C4-2B (cell line): Measurements from ENCODE around the gene ACP2.
A peak's percentile ranks its signal among the peaks of the same experiment; 100 is the strongest.

Source experiments
- H3K27ac ChIP-seq: fragments of 450-650 bp; 2 replicates; pipeline ENCODE4 v1.5.1; 2017
- CTCF ChIP-seq: fragments of 450-650 bp; conservative IDR thresholded peaks from 2 replicates; pipeline ENCODE4 v1.5.1; 2017; ENCODE audit warnings: mild to moderate bottlenecking
- ZFX ChIP-seq: fragments of 450-650 bp; IDR thresholded peaks from 2 replicates; pipeline ENCODE4 v1.6.1; 2017

Gene ACP2

DNA sequence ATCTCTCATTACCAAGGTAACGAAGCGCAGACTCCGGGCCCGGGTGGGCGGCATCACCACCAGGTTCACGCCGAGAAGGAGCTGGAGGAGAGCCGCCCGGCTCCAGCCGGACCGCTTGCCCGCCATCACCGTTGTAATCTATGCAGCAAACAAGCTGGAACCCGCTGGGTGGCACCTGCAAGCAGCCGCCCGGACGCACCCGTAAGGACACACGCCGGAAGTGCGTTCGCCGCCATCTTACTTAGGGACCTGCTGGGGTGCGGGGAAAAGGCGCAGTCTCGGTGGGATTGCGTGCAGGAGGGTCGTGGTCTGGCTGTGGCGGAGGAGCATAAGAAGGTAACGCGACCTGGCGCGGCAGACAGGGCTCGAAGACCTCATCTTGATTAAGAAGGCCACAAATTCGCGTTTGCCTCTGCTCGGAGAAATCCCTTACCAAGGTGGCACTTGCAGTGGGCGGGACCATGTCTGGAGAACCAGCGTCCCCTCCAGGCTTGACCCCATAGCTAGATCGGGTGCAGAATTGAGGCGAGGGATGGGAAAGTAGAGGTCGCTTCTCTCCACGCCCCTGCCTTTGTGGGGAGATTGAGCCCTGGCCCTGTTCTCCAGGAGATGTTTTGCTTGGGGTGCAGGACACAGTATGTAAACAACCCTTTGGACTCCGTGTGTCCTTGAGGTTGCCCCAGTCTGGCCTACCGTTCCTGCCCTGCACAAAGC lies at the start of gene ACP2:
Gene ACP2, minus strand, starts transcription at position 151 of the 714 bp plus-strand sequence. Its CDS starts 25 bp downstream, at position 126.
- no peak for TF ChIP-seq CTCF
- no peak for TF ChIP-seq ZFX
- peak within 1 kb of the TSS; percentile 91 for H3K27ac ChIP-seq

DNA sequence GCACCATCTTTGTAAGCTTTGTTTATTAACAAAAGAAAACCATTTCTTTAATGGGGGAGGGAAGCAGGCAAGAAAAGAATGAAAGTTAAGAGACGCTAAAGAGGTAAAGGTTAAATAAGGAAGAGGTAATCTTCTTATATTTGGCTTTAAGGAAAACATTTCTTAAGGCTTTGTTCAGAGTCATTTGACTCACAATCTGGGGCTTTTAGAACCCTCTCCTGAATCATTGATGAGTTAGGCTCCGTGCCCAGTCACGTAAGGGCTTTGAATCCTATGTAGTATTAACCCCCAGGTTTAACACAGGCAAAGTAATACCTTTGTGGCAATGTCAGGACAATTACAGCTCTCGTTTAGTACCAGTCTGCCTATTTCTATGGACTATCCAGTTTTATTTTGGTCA lies 47.4 kb upstream of the ACP2 start:
- no peak for TF ChIP-seq ZFX
- TF ChIP-seq CTCF = no peak
- no peak overlapping the region for H3K27ac ChIP-seq

DNA sequence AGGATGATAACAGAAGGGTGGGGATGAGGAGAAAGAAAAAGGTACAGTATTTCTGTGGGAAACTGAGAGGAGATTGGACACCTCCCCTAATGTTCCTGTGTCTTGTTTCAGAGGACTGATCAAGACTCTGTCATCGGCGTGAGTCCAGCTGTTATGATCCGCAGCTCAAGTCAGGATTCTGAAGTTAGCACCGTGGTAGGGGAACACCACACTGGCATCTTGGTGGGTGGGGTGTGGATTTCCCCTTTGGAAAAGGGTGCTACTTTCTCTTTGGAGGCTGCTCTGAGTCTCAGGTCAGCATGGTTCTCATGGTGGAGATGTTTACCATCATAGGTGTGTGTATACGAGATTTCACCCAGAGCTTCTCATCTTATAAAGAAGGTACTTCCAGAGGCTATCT lies 46.8 kb upstream of the ACP2 start:
- TF ChIP-seq ZFX (no peak), CTCF (no peak)

GRCh38 chr11:47289856-47290255 lies 41.2 kb upstream of the ACP2 start:
- H3K27ac ChIP-seq = no peak overlapping the region

More for the DNA sequence above, 46.8 kb upstream of the ACP2 start:
- H3K27ac ChIP-seq = no peak overlapping the region

GRCh38 chr11:47288066-47288465 lies 39.5 kb upstream of the ACP2 start:
- TF ChIP-seq ZFX (no peak), CTCF (no peak)

More at GRCh38 chr11:47289856-47290255, 41.2 kb upstream of the ACP2 start:
- TF ChIP-seq CTCF = no peak
- no peak for TF ChIP-seq ZFX

DNA sequence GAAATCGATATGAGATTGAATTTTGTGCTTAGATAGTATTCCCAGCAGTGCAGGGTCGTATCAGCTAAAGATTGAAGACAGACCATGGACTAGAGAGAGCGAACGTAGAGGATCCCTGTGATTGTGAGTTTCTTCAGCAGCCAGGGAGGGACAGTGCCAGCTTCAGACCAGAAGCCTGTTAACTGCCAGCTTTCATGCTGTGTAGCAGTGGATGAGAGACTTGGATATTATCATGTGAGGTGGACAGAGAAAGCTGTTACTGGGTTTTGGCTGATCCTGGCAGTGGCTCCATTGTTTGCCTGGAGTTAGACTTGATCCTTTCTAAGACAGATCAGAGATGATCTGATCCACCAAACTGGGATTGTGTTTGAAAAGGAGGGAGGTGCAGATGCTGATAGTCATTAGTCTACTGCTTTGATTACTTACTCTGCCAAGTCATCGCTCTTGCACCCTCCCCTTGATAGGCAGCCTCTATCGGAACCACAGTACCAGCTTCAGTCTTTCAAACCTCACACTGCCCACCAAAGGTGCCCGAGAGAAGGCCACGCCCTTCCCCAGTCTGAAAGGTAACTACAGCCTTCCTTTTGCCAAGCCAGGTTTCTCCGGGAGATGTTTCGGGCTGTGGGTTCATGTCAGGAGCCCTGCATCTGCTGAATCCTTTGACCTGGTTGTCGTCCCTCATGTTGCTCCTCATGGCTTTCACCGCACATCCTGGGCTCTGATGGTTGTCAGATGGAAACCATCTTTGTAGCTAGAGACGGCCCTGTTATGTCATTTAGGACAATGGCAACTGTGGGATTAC lies 37.6 kb upstream of the ACP2 start:
- TF ChIP-seq CTCF (no peak), ZFX (no peak)
- no peak overlapping the region for H3K27ac ChIP-seq

More at GRCh38 chr11:47288066-47288465, 39.5 kb upstream of the ACP2 start:
- no peak overlapping the region for H3K27ac ChIP-seq

GRCh38 chr11:47284151-47284550 lies 35.5 kb upstream of the ACP2 start:
- H3K27ac ChIP-seq = no peak overlapping the region
- no peak for TF ChIP-seq CTCF
- no peak for TF ChIP-seq ZFX
